K562 (cell line): ENCODE measurements around the gene VMP1. TPM values are rescaled to one million over a fixed set of nuclear protein-coding genes. Genes with fewer than 3 reads are reported as not detected.

ENCODE experiments used
- CXXC5 ChIP-seq: fragments of 250-450 bp; sonication (Bioruptor Pico); IDR thresholded peaks from 2 replicates; pipeline ENCODE4 v1.8.0; 2022; ENCODE audit warnings: inconsistent platforms, mild to moderate bottlenecking, moderate library complexity
- DIDO1 ChIP-seq: fragments of 450-650 bp; IDR thresholded peaks from 2 replicates; pipeline ENCODE4 v1.6.1; 2016; ENCODE audit warnings: low read depth, missing biosample characterization, missing genetic modification characterization
- E2F8 ChIP-seq: fragments of 450-650 bp; IDR thresholded peaks from 2 replicates; pipeline ENCODE4 v1.7.1; 2018; ENCODE audit warnings: mild to moderate bottlenecking, low read depth; ENCODE audit not compliant: partially characterized antibody
- ELK1 ChIP-seq: sonication (generic); formaldehyde crosslinking; IDR thresholded peaks from 2 replicates; pipeline ENCODE4 v1.8.1; 2022; ENCODE audit warnings: missing genetic modification reagents
- GTF2E2 ChIP-seq: fragments of 200-800 bp; sonication (Bioruptor generic); IDR thresholded peaks from 2 replicates; pipeline ENCODE4 v1.6.1; 2016; ENCODE audit warnings: missing genetic modification characterization, missing compliant biosample characterization
- HNRNPH1 ChIP-seq: fragments of 200-400 bp; formaldehyde crosslinking; optimal IDR thresholded peaks from 2 replicates; pipeline ENCODE3; 2017; ENCODE audit warnings: low read depth, mild to moderate bottlenecking, low read length, moderate library complexity
- MXI1 ChIP-seq: IDR thresholded peaks from 2 replicates; pipeline ENCODE4 v1.6.1; 2011; ENCODE audit warnings: low read depth, mild to moderate bottlenecking, improper control_type of control experiment, low read length
- NFATC3 ChIP-seq: fragments of 450-650 bp; IDR thresholded peaks from 2 replicates; pipeline ENCODE4 v1.6.1; 2017; ENCODE audit warnings: mild to moderate bottlenecking
- RCOR1 ChIP-seq, 2 experiments: IDR thresholded peaks; 2 replicates each; pipeline ENCODE4 v1.6.1; 2012; ENCODE audit warnings: low read depth in 2 of 2, low read length in 2 of 2, borderline replicate concordance in 1 of 2, improper control_type of control experiment in 1 of 2
- SMARCA4 ChIP-seq: fragments of 450-650 bp; IDR thresholded peaks from 2 replicates; pipeline ENCODE4 v1.6.1; 2016
- SMARCE1 ChIP-seq: fragments of 450-650 bp; IDR thresholded peaks from 2 replicates; pipeline ENCODE4 v1.7.1; 2016; ENCODE audit warnings: mild to moderate bottlenecking
- TEAD1 ChIP-seq, 2 experiments: fragments of 450-650 bp in 1 of 2; sonication (generic) in 1 of 2; formaldehyde crosslinking; IDR thresholded peaks; 2 replicates each; pipeline versions ENCODE4 v1.4.0 to v1.8.0; 2020 to 2022; ENCODE audit warnings: mild to moderate bottlenecking in 2 of 2, missing genetic modification reagents in 1 of 2
- TFAP4 ChIP-seq: sonication (generic); formaldehyde crosslinking; IDR thresholded peaks from 2 replicates; pipeline ENCODE4 v1.8.0; 2022; ENCODE audit warnings: missing genetic modification reagents, mild to moderate bottlenecking, moderate library complexity, borderline replicate concordance
- TRIM25 ChIP-seq: fragments of 450-650 bp; IDR thresholded peaks from 2 replicates; pipeline ENCODE4 v1.7.0; 2016; ENCODE audit warnings: borderline replicate concordance
- U2AF1 ChIP-seq: fragments of 200-400 bp; formaldehyde crosslinking; optimal IDR thresholded peaks from 2 replicates; pipeline ENCODE3; 2017; ENCODE audit warnings: mild to moderate bottlenecking, low read depth, low read length, moderate library complexity
- ZBTB12 ChIP-seq: fragments of 250-450 bp; sonication (Bioruptor Pico); IDR thresholded peaks from 2 replicates; pipeline ENCODE4 v1.4.0; 2020
- ZBTB5 ChIP-seq: fragments of 450-650 bp; IDR thresholded peaks from 2 replicates; pipeline ENCODE4 v1.6.1; 2017; ENCODE audit warnings: antibody characterized with exemption
- polyA plus RNA-seq, 8 experiments: library from polyadenylated mRNA; depleted of rRNA in 4 of 8; stranded (reverse) in 5 of 8; unstranded in 3 of 8; fragments of >200 nt; fragmentation: Nextera tagmentation in 2 of 8; fragmentation: Illumina TruSeq in 1 of 8; extraction: Ambion mirVana in 2 of 8; extraction: Trizol in 1 of 8; gene quantifications; 2 replicates each; pipeline versions ENCODE4 v1.2.1 to v1.2.3, GENCODE V29; 2011 to 2014; ENCODE audit warnings: inconsistent platforms in 1 of 8, missing spikeins in 1 of 8
- total RNA-seq, 7 experiments: library from RNA; depleted of rRNA in 6 of 7; stranded (reverse); fragments of >200 nt in 6 of 7; fragmentation: Illumina TruSeq in 2 of 7; extraction: Trizol in 2 of 7; gene quantifications; 2 replicates each; pipeline versions ENCODE4 v1.2.1 to v1.2.3, GENCODE V29; 2011 to 2021; ENCODE audit warnings: low replicate concordance in 1 of 7

VMP1 gene
- total and polyA plus RNA-seq, 9 of the 15 experiments (the other 6 are each of a cell fraction or from before 2014, with no cell fraction given): 123 to 304 (median 151) TPM

- TF ChIP-seq NFATC3 (0 out of 2 replicates have a peak, but pooled peaks have one; percentile 25), TEAD1 (CRISPR knock-in tag; IDR thresholded peaks at IDR 0.05) (no peak), TRIM25 (no peak), GTF2E2 (peak; percentile 64; the same call in 1 of the 2 replicates), E2F8 (peak; percentile 64), TFAP4 (CRISPR knock-in tag) (no peak), MXI1 (no peak), DIDO1 (tag) (no peak), U2AF1 (no peak), SMARCE1 (peak; percentile 30; the same call in 1 of the 2 replicates), HNRNPH1 (no peak), CXXC5 (peak; percentile 69), RCOR1 (IDR thresholded peaks at IDR 0.05; ENCODE audit: borderline replicate concordance in 1 of 2, low read depth in 2 of 2, low read length in 2 of 2) (peak in 1 of 2 experiments; percentile 57; a peak in 1 of 4 replicates), SMARCA4 (peak; percentile 64; the same call in 1 of the 2 replicates), ZBTB5 (no peak), ZBTB12 (CRISPR knock-in tag) (no peak; the same call in 1 of the 2 replicates), ELK1 (CRISPR knock-in tag) (no peak)
Measured at GRCh38 chr17:59695945-59696681, 11.3 kb upstream of the VMP1 start (continued).
